KG1 (cell line): ENCODE data around the gene DHRS9.
A peak's percentile ranks its signal among the peaks of the same experiment; 100 is the strongest.
"Not testable (repeated sequence)": the region's sequence is repeated elsewhere in the genome, so short reads cannot be mapped to it uniquely, and the experiment has no call there.

ENCODE experiments used
- DNase-seq: peaks from one replicate; lab custom pipeline; 2025; lab: John Stamatoyannopoulos, UW

Gene DHRS9

DNA sequence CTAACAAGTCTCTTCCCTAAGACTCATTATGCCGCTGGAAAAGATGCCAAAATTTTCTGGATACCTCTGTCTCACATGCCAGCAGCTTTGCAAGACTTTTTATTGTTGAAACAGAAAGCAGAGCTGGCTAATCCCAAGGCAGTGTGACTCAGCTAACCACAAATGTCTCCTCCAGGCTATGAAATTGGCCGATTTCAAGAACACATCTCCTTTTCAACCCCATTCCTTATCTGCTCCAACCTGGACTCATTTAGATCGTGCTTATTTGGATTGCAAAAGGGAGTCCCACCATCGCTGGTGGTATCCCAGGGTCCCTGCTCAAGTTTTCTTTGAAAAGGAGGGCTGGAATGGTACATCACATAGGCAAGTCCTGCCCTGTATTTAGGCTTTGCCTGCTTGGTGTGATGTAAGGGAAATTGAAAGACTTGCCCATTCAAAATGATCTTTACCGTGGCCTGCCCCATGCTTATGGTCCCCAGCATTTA is 26.3 kb downstream of the DHRS9 start:
- DNase-seq, result no peak

DNA sequence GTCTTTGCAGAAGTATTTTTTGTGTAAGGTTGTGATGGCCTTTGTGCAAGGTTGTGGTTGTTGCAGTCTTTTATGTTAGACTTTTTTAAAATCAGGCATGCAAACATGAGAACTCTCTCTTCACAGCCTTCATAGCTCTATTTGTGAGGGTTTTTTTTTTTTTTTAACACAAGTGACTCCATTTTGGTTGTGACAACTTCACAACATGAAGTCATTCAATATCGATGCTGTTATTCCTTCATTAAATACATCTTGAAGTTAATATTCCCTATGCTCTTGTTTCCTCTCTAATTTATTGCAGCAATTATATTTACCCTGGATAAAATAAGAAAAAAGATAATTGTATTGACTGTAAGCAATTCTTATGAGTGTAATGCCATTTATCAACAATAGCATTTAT is 35.5 kb downstream of the DHRS9 start:
- no peak for DNase-seq

DNA sequence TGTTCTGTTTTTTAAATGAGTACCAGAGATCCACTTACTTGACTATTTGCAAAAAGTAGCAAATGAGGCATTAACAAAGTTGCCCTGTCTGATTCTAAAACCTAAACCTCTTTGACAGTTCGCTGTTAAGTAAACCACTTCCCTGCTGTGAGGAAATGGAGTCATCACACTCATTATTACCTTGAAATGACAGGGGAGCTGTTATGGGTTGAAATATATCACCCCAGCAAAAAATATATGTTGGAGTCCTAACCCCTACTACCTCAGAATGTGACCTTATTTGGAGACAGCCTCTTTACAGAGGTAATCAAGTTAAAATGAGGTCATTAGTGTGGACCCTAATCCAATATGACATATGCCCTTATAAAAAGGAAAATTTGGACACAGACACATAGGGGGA is 36.1 kb downstream of the DHRS9 start:
- DNase-seq, result no peak

DNA sequence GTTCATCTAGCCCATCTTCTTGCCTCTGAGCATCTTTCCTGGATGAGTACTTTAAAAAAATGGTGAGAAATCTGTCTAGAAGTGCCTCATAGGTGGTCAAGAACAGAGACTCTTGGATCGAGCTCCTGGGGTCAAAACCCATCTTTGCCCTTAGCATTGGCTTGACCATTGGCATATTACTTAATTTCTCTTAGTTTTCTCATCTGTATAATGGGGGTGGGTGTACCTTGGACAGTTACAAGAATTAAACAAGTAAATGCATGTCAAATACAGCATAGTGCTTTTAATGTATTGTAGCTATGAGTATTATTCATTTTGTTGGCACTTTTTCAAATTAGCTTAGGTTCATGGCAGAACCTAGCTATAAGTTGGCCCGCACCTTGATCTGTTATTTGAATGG is 36.8 kb downstream of the DHRS9 start:
- no peak for DNase-seq

DNA sequence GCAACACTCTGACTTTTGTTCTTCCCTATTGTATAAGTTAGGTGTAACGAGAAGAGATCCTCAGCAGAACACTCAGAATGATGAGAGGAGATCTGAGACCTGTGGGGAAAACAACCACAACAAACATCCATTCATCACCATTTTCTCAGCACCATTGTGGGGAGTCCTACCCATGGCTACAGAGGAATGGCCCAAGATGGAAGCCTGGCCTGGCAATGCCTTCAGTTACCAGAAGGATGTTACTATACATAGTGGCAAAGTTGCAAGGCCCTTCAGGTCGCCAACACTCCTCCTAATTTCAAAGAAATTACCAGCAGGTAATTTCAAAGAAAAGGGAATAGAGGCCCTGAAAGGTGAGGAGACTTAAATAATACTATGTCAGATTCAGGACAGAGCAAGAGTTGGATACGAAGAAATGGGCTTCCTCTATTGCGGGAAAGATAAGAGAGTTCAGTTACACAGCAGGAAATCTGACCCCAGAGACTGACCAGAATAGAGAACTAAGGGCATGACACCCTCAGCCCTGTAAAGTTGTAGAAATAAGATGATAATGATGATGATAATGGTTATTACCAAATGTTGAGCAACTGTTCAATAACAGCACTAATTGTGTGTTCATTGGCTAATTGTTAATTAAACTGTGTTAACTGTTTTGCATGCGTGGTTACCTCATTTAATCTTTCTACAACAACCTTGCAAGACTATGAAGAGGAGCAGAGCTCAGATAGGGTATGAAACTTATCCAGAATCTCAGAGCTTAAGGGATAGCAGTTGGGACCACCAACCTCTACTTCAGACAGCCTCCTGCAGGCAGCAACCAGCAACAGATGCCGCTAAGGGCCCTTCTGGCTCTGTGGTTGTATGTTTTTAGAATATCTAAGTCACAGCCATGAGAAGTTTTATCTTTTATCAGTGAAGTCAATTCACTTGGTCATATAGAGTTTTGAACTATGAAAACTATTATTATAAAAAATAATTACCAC is 37.5 kb downstream of the DHRS9 start:
- DNase-seq, result peak; percentile 28

DNA sequence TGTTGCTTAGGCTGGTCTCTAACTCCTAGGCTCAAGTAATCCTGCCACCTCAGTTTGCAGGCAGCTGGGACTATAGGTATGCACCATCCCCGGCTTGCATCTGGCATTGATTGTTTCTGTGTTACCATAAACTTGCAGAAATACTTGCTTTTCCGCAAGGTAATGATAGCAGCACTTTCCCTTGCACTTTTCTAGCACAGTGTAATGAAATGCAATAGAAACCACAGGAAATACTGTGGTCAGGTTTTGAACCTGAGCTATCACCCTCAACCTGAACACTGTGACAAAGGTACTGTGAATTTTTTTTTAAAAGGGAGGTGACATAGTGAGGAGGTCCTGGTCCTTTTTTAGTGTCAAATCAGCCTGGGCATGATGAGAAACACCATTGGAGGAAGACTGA is 38.3 kb downstream of the DHRS9 start:
- no peak for DNase-seq

DNA sequence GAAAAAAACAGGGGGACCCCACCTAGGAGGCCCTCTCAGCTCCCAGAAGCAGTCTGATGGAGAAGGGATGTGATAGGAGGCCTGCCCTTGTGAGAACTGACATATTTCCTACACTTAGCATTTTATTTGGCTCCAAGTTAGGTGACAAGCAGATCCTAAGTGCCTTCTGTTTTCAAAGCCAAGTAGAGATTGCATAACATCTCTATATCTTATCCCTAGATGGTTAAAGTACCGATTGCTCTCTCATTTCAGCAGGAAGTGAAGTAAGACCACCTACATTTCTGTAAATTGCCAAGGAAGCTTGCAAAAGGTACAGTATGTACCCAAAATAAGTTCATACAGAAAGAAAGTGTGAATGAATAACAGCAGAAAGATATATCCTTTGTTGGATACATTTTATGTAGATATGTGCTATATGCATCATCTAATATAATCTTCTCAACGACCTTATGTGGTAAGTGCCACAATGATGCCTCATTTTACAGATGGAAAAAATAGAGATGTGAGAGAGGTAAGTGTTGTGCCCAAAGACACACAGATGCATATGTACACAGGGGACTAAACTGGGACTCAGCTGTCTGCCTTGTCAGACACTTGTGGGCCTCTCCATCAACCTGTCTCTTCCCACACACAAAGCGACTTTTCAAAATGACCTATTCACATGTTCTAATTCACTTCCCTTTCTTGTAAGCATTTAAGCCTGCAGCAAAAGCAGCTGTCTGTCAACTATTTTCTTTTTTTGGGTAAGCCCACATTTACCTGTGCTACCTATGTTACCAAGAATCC is 38.9 kb downstream of the DHRS9 start:
- no peak for DNase-seq

DNA sequence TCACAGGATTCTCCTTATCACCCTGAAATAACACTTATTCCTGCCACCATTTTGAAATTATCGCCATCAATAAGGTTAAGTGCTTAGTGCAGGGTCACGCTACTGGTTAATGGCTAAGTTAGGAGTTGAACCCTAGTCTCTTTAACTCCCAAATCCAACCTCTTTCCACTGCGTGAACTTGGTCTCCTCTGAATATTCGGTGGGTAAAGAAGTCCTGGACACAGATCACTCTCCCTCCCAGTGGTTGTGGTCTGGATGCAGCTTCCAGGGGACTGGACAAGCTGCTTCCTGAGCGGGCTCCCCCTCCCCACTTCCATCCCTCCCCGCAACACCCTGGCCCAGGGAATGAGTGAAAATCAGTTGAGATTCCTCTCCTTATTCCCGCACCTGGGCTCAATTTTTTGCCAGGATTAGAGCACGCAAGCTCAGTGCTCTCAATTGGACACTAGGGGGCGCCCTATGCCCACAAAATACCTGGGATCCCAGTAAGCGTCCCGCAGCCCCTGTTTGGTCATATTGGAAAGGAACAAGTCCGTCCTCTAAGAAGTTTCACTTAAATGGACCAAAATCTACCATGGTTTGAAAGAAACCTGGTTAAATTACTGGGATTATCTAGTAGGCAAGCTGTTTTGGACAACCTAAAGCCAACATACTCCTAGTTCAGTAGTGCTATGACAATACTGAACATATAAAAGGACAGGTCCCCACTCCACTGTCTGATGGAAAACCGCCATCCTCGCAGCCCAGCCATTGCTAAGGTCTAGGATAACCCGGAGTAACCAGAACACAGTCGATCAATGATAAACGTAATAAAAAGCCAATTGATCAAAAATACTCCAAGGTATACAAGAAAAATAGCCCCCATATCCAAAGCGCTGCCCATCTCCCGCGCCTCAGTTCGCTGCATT is 40.4 kb downstream of the DHRS9 start:
- peak; percentile 54 for DNase-seq

DNA sequence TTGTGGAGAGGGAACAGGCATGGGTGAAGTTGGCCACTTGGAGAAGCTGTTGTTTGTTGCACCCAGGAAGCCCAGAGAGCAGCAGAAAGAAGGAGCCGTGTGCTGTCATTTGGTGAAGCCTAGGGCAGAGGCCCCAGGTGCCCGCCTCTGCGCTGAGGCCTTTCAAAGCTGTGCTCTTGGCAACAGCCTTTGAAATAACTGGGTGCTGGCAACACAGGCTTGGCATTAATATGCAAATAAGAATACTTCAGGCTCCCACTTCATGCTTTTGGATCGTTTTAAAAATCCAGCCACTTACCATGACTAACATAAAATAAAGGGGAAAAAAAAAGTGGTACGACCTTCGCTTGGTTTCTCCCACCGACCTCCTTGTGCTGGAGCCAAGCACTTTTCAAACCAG is 41.1 kb downstream of the DHRS9 start:
- no peak for DNase-seq

DNA sequence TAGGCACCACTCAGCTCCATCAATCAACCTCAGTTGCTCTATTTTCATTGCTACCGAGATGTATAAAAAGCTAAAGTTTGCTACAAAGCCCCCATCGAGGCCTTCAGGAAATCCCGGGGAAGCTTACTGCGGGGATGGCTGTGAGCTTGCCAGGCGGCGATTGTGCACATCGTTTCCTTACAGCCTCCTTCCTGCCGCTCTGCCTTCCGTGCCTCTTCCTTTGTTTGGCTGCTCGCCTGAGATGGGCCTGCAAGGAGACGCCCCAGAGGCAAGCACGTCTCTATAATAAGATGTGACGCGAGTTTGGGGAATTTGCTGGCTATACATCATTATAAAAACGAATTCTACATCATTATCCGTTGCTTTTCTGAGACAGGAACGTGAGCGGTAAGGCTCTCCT is 41.6 kb downstream of the DHRS9 start:
- no peak for DNase-seq

DNA sequence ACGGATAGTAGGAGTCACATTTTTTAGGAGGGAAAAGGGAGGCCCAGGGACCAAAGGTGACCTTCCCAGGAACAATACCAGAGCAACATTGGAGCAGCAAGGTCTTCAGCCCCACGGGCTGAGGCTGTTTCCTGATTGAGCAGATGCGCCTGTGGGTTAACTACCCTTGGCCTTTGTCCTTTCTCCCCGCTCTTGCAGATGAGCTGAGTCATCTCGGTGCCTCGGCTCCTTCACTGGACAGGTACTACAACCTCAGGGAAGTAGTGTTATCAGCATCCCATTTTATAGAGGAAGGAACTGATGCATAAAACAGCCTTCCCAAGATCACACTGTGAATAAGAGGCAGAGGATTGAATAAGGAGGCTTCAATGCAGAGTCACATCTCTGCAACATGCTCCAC is 43.5 kb downstream of the DHRS9 start:
- DNase-seq, result no peak

DNA sequence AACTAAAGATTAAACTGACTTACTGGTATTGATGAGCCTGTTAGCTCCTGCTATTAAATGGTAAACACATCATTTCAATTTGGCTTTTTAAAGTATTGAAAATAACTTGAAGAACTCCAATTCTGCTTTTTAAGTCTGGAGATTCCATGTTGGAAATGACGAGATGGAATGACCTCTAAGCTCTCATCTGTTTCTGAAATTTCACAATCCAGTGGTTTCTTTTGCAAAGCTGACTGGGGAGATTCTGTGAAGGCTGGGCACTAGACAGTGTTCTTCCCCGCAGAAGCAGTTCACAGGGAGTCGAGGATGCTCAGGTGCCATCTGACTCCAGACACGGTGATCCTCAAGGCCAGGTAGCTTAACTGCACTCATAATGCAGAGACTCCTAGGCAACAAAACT is 44.7 kb downstream of the DHRS9 start:
- DNase-seq, result no peak

DNA sequence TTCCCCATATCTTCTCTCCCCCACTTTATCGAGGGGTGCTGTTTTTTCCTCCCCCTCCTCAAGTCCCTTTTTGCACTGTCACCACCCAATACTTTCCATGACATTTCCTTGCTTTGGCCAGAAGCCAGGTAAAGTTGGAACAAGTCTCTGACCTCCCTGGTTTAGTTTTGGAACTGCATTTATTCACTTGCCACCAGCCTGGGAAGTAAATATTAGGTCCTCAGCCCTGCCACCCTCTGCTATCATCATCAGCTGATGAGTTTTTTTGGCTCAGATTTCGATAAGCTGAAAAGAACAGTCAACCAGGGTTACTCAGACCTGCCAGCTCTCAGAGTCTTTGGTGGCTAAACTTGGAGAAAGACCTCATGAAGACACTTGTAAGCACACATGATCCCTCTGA is 47.0 kb downstream of the DHRS9 start:
- DNase-seq, result no peak

DNA sequence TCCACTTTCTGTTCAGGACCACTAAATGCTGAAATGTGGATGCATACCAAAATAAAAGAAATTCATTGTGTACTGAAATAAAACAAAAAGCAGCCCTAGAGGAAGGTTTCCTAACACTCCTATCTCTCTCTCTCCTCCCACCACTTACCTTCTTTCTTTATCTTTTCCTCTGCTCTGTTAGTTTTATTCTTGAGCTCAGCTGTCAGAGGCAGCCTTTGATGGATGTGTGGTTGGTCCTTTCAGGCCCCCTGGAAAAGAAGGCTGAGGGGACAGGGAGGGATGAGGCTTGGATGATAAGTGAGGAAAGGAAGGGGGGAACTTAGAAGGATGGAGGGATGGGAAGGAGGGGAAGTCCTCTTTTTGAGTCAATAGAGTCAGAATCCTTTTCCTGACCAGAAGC is 47.6 kb downstream of the DHRS9 start:
- no peak for DNase-seq

DNA sequence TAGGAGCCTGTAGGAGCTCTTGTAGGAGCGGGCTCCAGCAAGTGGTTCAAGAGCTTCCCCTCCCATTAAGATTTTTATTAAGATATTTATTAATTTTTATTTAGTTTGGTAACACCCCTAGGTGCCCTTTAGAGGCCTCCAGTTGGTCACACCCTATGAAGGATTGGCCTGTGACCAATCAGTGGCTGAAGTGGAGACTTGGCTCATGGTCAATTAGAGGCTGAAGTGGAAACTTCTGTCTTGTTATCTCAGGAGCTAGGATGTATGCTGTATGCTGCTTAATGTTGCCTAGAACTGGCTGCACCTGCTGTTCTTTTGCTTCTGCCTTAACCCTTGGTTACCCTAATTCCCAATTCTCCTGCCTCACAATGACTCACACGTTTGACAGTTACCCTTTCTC is 48.7 kb downstream of the DHRS9 start:
- DNase-seq, result no peak

DNA sequence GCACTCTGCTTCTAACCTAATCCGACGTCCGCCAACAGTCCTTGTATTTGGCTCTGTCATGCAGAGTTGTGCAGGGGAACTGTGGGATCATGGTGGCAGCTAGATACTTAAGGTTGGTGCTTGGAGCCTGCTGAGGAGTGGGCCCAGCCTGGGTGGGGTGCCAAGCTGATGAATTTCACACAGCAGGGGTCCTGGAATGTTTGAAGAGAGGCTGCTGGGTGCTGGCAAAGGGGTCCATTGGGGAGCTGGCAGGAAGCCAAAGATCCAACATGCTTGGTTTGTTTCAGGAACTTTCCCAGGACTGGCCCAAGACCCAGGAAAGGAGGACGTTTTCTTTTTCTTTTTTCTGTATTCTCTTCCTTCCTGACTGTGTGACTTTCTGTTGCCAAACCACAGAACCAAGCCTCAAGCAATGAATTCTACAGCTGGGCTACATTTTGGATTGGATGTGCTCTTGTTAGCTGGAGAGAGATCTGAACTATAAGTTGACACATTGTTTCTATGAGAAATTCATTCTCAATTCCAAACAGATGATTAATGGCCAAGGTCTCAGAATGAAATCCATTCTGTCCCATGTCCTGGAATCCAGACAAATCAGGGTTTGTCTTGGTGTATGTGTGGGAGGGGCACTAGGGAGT is 49.9 kb downstream of the DHRS9 start:
- DNase-seq, result no peak

DNA sequence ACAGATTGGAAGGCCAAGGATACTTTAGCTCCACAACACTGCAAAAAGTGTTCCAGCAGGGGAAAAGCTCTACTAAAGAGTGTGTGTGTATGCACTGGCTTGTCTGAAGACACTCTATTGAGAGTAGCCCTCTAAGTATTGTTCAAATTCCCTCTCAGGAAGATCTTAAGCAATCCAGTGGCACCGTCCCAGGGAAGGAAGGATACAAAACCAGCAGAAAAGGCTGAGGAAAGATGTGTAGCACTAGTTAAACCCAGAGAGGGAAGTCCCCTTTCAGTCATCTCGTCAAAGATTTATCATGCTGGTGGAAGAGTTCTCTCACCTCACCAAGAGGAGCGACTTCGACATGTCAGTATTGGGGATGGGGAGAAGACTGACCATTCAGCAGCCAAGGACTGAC is 50.5 kb downstream of the DHRS9 start:
- DNase-seq, result no peak

DNA sequence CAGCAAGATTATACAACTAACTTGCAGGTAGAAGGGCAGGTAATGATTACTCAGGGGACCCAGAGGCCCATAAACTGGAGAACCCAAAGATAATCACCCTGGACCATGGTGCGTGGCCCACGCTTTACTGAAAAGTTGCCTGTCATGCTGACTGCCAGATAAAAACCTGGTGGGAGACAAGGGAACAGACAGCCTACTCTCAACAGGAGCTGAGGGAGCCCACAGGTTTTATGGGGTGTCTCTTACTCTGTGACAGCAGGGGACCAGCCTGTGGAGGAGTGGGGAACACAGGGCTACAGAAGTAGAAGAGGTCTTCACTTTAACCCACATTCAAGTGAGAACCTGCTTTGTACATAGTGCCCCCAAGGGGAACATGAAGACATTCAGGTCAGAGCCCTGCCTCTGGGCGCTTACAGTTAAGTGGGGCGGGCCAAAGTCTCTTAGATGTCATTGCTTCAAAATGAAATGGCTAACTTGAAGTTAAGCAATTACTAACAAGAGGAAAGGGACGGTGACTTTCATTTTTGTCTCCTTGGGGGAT is 60.4 kb downstream of the DHRS9 start:
- DNase-seq, result no peak

DNA sequence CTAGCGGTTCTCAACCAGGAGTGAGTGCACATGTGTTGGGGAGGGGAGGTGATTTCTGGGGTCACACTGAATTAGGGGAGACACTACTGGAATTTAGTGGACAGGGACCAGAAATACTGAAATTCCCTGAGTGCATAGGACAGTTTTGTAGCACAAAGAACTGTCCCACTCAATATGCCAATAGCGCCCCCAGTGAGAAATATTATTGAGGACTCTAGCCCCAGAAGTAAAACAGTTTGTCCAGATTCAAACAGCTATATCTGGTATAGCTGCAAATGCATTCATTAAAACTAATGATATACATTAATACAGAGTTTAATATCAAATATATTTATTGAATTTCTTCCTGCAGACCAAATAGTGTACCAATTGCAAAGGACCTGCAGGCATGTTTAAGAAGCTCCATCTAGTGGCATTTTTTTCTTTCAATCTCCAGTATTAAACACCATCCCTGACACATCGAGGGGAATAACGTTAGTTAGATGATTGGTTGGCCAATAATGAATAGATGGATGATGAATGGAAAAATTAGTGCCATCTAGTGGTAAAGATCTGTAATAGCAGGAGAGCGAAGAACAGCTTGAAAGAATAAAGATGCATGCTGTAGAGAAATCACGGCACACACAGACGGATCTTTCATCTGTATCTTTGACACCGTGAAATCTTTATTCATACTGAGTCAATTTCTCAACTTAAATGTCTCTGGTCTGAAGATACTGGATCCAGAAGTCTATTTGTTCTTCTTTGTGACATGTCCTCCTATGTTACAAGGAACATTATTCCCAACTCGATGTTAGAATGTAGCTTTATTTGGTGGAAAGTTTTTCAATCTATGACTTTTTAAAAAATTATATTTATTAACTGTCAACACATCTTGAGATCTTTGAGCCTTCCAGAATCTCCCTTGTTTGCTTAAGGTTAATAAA is 62.5 kb downstream of the DHRS9 start:
- DNase-seq, result peak; percentile 16

DNA sequence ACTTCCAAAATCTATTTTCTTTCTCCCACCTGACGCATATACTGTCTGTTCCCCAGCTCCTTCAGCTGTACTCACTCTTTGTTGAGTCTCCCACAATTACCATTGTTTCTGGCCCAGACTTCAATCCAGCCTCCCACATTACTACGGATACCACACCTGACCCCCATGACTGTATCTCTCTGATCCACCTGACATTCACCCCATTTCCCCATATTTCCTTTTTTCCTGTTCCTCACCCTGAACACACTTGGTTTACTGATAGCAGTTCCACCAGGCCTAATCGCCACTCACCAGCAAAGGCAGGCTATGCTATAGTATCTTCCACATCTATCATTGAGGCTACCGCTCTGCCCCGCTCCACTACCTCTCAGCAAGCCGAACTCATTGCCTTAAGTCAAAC is 64.9 kb downstream of the DHRS9 start:
- DNase-seq, result not testable (repeated sequence)
